ENCODE results near the gene PPP1R14B. TPM values are rescaled to one million over a fixed set of nuclear protein-coding genes. Genes with fewer than 3 reads are reported as not detected.

The PPP1R14B gene
- total RNA-seq, 4 donors from 2014 or later, result 178 to 230 (median 203) TPM

DNA sequence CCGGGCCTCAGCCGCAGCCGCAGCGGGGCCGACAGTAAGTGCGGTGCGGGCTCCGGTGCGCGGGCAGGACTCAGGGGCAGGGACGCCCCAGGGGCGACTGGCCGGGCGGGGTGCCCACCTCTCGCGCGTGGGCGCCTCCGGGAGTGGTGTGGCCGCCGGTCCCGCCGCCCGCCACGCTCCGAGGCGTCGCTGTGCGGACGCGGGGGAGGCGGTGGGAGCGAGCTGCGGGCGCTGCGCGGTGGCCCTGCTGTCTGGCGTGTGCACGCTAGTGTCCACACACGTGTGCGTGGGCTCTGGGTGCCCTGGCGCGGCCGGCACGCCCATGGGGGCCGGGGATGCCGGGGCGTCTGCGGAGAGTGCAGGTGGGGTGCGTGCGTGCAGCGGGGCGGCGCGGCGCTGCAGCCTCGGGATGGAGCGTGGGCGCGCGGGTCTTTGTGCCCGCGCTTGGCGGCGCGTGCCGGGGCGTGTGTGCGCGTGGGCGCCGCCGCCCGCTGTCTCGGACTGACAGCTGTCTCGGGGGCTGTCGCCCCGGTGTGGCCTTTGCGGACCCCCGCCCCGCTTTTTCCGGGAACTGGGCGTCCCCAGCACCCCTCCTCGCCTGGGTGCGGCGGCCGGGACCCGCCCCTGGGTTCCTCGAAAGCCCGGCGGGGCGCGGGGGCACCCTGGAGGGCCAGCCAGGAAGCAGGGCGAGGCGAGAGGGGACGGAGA lies 45.2 kb upstream of the PPP1R14B start:
- TF ChIP-seq, protein P1, sequence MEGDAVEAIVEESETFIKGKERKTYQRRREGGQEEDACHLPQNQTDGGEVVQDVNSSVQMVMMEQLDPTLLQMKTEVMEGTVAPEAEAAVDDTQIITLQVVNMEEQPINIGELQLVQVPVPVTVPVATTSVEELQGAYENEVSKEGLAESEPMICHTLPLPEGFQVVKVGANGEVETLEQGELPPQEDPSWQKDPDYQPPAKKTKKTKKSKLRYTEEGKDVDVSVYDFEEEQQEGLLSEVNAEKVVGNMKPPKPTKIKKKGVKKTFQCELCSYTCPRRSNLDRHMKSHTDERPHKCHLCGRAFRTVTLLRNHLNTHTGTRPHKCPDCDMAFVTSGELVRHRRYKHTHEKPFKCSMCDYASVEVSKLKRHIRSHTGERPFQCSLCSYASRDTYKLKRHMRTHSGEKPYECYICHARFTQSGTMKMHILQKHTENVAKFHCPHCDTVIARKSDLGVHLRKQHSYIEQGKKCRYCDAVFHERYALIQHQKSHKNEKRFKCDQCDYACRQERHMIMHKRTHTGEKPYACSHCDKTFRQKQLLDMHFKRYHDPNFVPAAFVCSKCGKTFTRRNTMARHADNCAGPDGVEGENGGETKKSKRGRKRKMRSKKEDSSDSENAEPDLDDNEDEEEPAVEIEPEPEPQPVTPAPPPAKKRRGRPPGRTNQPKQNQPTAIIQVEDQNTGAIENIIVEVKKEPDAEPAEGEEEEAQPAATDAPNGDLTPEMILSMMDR (IDR thresholded peaks at IDR 0.05), result no peak
- TF ChIP-seq POLR2A (IDR thresholded peaks at IDR 0.05), result no peak
- intact Hi-C loops (cut with DNase I; ENCODE audit: low total_unique reads), result no loop called here
- WGBS, 2 donors, result 0% methylated on average over 26 of the region's 96 CpGs; no CpG with 5 or more reads in 1 of the 2 donors
- no peak for DNase-seq (ENCODE audit: low spot score in 2 of 2)
- no peak overlapping the region for H3K4me3 ChIP-seq (ENCODE audit: low read depth, poor library complexity, severe bottlenecking)

DNA sequence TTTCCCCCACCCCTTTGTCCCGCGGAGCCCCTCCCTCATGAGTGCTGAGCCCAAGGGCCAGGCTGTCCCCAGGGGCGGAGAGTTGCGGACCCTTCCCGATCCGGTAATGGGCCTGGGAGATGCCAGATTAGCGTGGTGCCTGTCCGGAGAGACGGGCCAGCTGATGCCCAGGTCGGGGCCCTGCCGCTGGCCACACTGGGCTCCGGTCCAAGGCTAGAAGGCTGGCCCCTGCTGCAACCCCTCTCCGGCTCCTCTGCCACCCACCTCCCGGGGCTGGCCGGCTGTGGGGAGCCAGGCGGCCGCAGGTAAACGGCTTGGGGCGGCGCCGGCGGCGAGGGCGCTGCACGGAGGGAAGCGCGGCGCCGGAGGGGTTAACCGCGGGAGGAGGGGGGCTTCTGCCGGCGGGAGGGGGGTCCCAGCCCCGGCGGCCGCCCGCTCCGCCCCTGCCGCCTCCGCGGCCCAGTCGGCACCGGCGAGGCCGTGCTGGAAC lies 44.6 kb upstream of the PPP1R14B start, which contains the start of gene KCNK4:
KCNK4 (plus strand) TSS at position 41 of the 490 bp plus-strand sequence. CDS start 1,717 bp downstream, outside the sequence.
- 16% methylated on average over 16 of the region's 45 CpGs; no CpG with 5 or more reads in 1 of the 2 donors for WGBS, 2 donors
- H3K4me3 ChIP-seq (ENCODE audit: low read depth, poor library complexity, severe bottlenecking), result no peak within 1 kb of the TSS
- no peak for TF ChIP-seq POLR2A (IDR thresholded peaks at IDR 0.05)
- TF ChIP-seq, protein P1 (IDR thresholded peaks at IDR 0.05), result no peak
- intact Hi-C loops (cut with DNase I; ENCODE audit: low total_unique reads), result no loop called here
- DNase-seq (ENCODE audit: low spot score in 2 of 2), result no peak

DNA sequence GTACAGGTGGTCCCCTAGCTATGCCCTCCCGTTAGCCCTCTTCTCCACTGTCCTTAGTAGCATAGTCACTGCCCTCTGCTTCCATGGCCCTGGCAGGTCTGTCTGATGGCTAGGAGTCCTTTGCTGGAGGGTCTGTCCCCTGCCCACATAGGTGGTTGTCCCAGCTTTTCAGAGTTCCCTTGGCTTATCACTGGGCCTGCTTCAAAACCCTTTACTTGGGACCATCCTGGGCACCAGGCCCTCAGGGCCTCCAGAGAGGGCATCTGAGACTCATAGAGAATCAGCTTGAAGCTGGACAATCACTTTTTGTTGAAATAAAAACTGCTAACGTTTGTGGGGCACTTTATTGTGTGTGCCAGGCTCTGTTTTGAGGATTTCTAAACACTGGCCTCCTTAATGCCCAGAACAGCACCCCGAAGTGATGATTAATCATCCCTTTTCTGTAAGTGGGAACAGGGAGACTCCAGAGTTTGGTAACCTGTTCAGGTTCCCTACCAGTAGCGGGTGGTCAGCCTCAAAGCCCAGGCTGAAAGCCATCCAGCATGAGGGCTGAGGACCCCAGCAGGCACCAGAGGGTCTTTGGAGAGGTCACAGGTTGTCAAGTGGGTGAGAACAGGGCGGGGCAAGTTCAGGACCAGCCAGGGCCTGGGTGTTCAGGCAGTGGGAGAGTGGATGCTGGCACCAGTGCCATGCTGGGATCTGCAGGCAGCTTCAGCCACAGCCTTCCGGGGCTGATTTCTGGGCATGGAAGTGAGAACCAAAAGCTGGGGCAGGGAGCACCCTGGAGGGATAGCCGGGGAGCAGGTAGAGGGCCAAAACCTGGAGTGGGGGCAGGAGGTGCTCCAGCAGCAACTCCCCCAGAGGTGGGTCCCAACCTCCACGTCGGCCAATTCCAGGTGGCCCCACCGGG lies 43.9 kb upstream of the PPP1R14B start:
- TF ChIP-seq, protein P1 (IDR thresholded peaks at IDR 0.05), result no peak
- no peak for TF ChIP-seq POLR2A (IDR thresholded peaks at IDR 0.05)
- intact Hi-C loops (cut with DNase I; ENCODE audit: low total_unique reads), result no loop called here
- 51 to 58% methylated on average over 9 to 10 of the region's 10 CpGs for WGBS, 2 donors
- DNase-seq (ENCODE audit: low spot score in 2 of 2), result no peak
- no peak overlapping the region for H3K4me3 ChIP-seq (ENCODE audit: low read depth, poor library complexity, severe bottlenecking)

DNA sequence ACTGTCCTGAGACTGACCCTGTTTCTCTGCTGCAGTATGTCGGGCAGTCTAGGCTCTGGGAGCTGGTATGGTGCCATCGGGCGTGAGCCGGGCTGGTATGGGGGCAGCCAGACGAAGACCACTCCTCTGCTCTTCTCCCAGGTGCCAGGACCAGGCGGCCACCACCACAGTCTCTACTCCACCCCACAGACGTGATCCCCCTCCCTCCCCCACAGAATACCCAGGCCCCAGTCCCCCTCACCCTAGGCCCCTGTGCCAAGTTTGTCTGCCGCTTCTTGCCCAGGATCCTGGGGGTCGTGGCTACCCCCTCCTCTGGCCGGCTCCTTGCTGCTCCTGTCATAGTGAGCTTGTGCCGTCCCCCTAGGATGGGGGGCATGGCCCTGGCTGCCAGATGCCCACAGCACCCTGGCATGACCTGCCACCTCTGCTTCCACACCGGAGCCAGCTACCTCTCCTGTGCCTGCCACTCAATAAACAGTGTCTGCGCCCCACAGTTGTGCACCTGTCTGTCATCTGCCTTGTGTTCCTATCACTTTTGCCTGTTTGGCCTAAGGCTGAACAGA lies 42.3 kb upstream of the PPP1R14B start:
- WGBS, 2 donors, result 89 to 90% methylated on average over 13 of the region's 13 CpGs
- no peak for DNase-seq (ENCODE audit: low spot score in 2 of 2)
- no peak for TF ChIP-seq POLR2A (IDR thresholded peaks at IDR 0.05)
- TF ChIP-seq, protein P1 (IDR thresholded peaks at IDR 0.05), result no peak
- intact Hi-C loops (cut with DNase I; ENCODE audit: low total_unique reads), result no loop called here
- H3K4me3 ChIP-seq (ENCODE audit: low read depth, poor library complexity, severe bottlenecking), result no peak overlapping the region

DNA sequence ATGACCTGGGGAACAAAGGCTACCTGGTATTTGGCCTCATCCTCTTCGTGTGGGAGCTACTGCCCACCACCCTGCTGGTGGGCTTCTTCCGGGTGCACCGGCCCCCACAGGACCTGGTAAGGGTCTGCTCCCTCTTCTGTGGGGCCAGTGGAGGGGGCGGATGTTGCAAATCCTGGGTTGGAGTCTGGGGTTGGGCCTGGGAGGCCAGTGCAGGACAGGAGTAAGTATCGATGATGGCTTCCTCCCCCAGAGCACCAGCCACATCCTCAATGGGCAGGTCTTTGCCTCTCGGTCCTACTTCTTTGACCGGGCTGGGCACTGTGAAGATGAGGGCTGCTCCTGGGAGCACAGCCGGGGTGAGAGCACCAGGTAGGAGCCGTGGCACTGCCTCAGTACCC lies 41.6 kb upstream of the PPP1R14B start:
- TF ChIP-seq, protein P1 (IDR thresholded peaks at IDR 0.05), result no peak
- no peak for TF ChIP-seq POLR2A (IDR thresholded peaks at IDR 0.05)
- no peak overlapping the region for H3K4me3 ChIP-seq (ENCODE audit: low read depth, poor library complexity, severe bottlenecking)
- WGBS, 2 donors, result 92 to 94% methylated on average over 9 of the region's 9 CpGs
- no peak for DNase-seq (ENCODE audit: low spot score in 2 of 2)
- intact Hi-C loops (cut with DNase I; ENCODE audit: low total_unique reads), result no loop called here

All from lower leg skin (tissue), 4 donors.